SK-N-MC (cell line): Measurements from ENCODE around the gene CCDC197.

Source experiments
- DNase-seq: peaks from one replicate; pipeline ENCODE4 v3.0.0-alpha.2; 2011; ENCODE audit warnings: low read depth, low spot score
- H3K27ac ChIP-seq: fragments of 200-600 bp; sonication (generic); 2 replicates; pipeline ENCODE4 v1.5.1; 2016; ENCODE audit warnings: mixed run types
- H3K36me3 ChIP-seq: fragments of 200-600 bp; sonication (generic); 2 replicates; pipeline ENCODE4 v1.6.1; 2017; ENCODE audit warnings: antibody characterized with exemption, low read length, mixed read lengths; ENCODE audit not compliant: insufficient read depth
- H3K4me3 ChIP-seq: fragments of 200-600 bp; sonication (generic); 2 replicates; pipeline ENCODE4 v1.5.1; 2016
- H3K9ac ChIP-seq: fragments of 200-600 bp; sonication (generic); 2 replicates; pipeline ENCODE4 v1.8.0; 2017; ENCODE audit warnings: mixed run types, mixed read lengths; ENCODE audit not compliant: insufficient read length
- H3K9me3 ChIP-seq: fragments of 200-600 bp; sonication (generic); 2 replicates; pipeline ENCODE4 v1.6.1; 2017; ENCODE audit warnings: low read depth, mild to moderate bottlenecking, antibody characterized with exemption, low read length, moderate library complexity, mixed read lengths
- EZH2 ChIP-seq: fragments of 200-600 bp; sonication (generic); IDR thresholded peaks from one replicate; pipeline ENCODE4 v1.6.1; 2017; ENCODE audit warnings: antibody characterized with exemption
- FOXP2 ChIP-seq: optimal IDR thresholded peaks from 2 replicates; pipeline ENCODE3; 2011; ENCODE audit warnings: mild to moderate bottlenecking, moderate library complexity; ENCODE audit not compliant: insufficient read depth; ENCODE audit errors: extremely low read length, control extremely low read depth
- POLR2AphosphoS5 ChIP-seq: IDR thresholded peaks from 2 replicates; pipeline ENCODE4 v1.6.1; 2012; ENCODE audit warnings: mild to moderate bottlenecking, low read depth, low read length, borderline replicate concordance

The CCDC197 gene

DNA sequence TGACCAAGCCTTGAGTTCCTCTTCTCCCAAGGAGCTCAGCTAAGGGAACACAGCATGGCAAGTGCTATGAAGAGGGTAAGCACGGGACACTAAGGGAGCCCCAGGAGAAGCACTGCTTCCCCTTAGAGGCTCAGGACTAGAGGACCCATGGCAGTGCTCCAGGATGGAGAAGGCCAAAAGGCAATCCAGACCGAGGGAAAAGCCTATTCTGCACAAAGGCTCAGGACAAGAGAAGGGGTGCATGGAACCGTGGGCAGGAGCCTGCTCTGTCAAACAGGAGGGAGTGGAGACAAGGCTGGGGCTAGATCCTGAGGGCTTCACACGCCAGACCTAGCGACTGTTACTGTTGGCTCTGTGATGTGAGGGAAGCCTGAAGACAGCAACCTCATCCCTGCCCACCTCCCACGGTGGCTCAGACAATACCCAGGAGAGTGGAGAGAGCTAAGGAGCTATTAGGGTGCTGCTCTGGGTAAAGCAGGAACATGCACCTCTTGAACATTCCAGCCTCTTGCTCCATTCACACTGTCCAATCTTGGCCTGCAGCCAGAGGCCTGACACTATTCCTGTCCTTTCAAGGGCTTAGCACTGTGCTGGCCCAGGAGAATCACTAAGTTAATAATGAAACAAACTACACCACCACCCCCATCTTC is 53.3 kb downstream of the CCDC197 start:
- no peak overlapping the region for H3K9ac ChIP-seq
- H3K27ac ChIP-seq = no peak overlapping the region
- no peak overlapping the region for H3K4me3 ChIP-seq
- TF ChIP-seq POLR2AphosphoS5 (no peak), FOXP2 (no peak), EZH2 (no peak)
- no peaks in the 10 kb centered on the region for H3K9me3 ChIP-seq
- peaks cover 92% of the 10 kb centered on the region for H3K36me3 ChIP-seq
- DNase-seq = no peak

DNA sequence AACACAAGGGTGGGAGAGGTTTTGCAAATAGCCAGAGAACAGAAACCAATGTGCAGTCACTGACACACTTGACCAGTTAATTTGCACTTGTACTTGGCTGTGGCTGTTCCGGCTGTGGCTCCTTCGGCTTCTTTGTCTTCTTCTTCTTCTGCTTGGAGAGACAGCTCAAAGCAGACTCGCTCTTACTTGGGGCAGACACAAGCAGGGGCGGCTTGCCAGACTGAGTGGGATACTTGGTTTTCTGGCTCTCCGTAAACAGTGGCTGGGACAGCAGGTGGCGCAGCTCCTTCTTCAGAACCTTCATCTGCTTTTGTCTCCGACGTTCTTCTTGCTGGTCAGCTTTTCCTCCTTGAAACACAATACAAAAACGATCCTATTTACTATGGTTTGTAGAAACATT is 54.0 kb downstream of the CCDC197 start:
- no peak overlapping the region for H3K4me3 ChIP-seq
- no peak overlapping the region for H3K27ac ChIP-seq
- no peak overlapping the region for H3K9ac ChIP-seq
- DNase-seq = no peak
- TF ChIP-seq POLR2AphosphoS5 (no peak), EZH2 (no peak), FOXP2 (no peak)
- H3K36me3 ChIP-seq = peaks cover 91% of the 10 kb centered on the region
- H3K9me3 ChIP-seq = no peaks in the 10 kb centered on the region

DNA sequence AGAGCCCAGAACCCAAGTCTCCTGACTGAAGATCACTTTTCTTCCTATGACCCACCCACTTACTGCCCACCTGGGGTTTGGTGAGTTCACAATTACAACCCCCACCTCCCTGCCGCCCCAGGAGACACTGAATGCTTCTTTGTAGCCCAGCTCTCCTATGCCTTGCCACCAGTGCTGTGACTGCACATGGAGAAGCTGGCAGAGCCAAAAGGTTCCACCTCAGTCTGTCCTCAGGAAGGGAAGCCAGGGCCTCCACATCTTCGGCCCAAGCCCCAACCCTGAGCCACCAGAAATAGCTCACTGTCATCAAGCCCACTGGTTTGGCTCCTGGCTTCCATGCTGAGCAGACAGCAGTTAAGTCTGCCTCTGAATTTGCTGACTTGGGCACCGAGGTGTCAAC is 54.7 kb downstream of the CCDC197 start:
- Histone ChIP-seq H3K4me3 (no peak overlapping the region), H3K36me3 (peaks cover 91% of the 10 kb centered on the region), H3K9me3 (no peaks in the 10 kb centered on the region), H3K27ac (no peak overlapping the region), H3K9ac (no peak overlapping the region)
- no peak for DNase-seq
- no peak for TF ChIP-seq EZH2
- TF ChIP-seq FOXP2 = no peak
- TF ChIP-seq POLR2AphosphoS5 = no peak

DNA sequence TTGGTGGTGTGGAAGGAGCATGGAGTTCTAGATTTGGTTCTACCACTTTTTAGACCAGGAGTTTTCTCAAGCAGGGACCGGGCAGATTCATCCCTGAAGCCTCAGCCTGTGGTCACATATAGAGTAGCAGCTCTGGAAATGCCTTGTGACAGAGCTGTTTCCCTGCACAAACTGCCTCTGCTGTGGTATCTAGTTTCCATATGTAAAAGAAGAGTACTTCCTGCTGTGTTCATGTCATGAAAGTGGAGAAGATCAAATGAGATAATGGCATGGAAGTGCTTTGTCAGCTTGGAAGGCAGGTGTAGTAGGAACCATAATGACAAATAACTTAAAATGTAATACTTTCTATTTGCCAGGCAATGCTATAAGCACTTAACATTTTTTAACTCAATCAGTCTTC is 55.1 kb downstream of the CCDC197 start:
- DNase-seq = no peak
- Histone ChIP-seq H3K4me3 (no peak overlapping the region), H3K27ac (no peak overlapping the region), H3K9ac (no peak overlapping the region), H3K36me3 (peaks cover 92% of the 10 kb centered on the region), H3K9me3 (no peaks in the 10 kb centered on the region)
- no peak for TF ChIP-seq EZH2
- no peak for TF ChIP-seq FOXP2
- no peak for TF ChIP-seq POLR2AphosphoS5

DNA sequence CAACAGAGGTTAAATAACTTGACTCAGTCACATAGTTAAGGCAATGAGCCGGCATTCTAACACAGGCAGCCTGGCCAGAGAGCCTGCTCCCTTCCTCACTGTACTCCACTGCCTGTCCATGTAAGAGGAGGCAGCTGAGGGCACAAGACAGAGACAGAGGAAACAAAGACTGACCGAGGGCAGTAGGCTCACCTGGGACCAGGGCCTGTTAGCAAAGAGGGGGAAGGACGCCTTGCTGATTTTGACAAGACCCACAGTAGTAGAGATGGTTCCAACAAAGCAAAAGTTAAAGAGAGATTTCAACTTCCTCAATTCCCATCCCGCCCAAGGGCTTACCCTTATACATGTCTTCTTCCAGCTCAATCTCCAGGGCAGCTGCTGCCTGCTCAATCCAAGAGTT is 55.6 kb downstream of the CCDC197 start:
- TF ChIP-seq EZH2 = no peak
- TF ChIP-seq FOXP2 = no peak
- Histone ChIP-seq H3K4me3 (no peak overlapping the region), H3K27ac (no peak overlapping the region), H3K9ac (no peak overlapping the region), H3K9me3 (no peaks in the 10 kb centered on the region), H3K36me3 (peaks cover 91% of the 10 kb centered on the region)
- DNase-seq = no peak

DNA sequence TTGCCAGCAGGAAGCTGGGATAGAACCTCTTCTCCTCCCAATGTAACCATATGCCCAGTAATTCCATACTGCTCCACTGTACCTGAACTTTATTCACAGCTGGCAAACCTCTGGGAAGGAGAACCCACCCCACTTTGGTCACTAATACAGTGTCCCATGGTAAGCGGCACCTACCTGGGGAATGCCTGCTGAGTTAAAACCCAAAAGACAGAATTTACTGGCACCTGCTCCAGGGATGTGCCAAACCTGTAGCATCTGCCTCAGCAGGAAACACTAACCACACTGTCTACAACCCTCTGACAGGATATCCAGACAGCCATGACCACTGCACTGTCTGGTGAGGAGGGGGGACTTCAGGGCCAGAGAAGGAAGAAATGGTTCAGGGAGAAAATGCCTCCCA is 57.3 kb downstream of the CCDC197 start:
- Histone ChIP-seq H3K4me3 (no peak overlapping the region), H3K27ac (no peak overlapping the region), H3K9ac (no peak overlapping the region), H3K9me3 (no peaks in the 10 kb centered on the region), H3K36me3 (peaks cover 92% of the 10 kb centered on the region)
- TF ChIP-seq EZH2 = no peak
- no peak for TF ChIP-seq POLR2AphosphoS5
- no peak for TF ChIP-seq FOXP2
- no peak for DNase-seq

GRCh38 chr14:94054936-94055335 is 57.8 kb downstream of the CCDC197 start:
- Histone ChIP-seq H3K9me3 (no peaks in the 10 kb centered on the region), H3K9ac (no peak overlapping the region), H3K27ac (no peak overlapping the region), H3K36me3 (peaks cover 92% of the 10 kb centered on the region), H3K4me3 (no peak overlapping the region)
- TF ChIP-seq EZH2 (no peak), FOXP2 (no peak), POLR2AphosphoS5 (no peak)
- DNase-seq = no peak

GRCh38 chr14:94056579-94057308 is 59.6 kb downstream of the CCDC197 start:
- H3K27ac ChIP-seq = no peak overlapping the region
- no peaks in the 10 kb centered on the region for H3K9me3 ChIP-seq
- no peak for DNase-seq
- no peak overlapping the region for H3K9ac ChIP-seq
- H3K4me3 ChIP-seq = no peak overlapping the region
- peaks cover 92% of the 10 kb centered on the region for H3K36me3 ChIP-seq
- TF ChIP-seq EZH2 = no peak
- no peak for TF ChIP-seq FOXP2
- no peak for TF ChIP-seq POLR2AphosphoS5
